K562 (cell line): ENCODE results near the gene CCK. TPM values are rescaled to one million over a fixed set of nuclear protein-coding genes. Genes with fewer than 3 reads are reported as not detected.

ENCODE experiments used
- CBX1 ChIP-seq: sonication (generic); IDR thresholded peaks from 2 replicates; pipeline ENCODE4 v1.6.1; 2016; ENCODE audit warnings: antibody characterized with exemption, low read depth, mild to moderate bottlenecking
- CBX5 ChIP-seq: IDR thresholded peaks from 2 replicates; pipeline ENCODE4 v1.6.1; 2014; ENCODE audit warnings: low read depth, borderline replicate concordance
- CHD2 ChIP-seq: IDR thresholded peaks from 2 replicates; pipeline ENCODE4 v1.6.1; 2011; ENCODE audit warnings: low read depth, low read length
- DIDO1 ChIP-seq: fragments of 450-650 bp; IDR thresholded peaks from 2 replicates; pipeline ENCODE4 v1.6.1; 2016; ENCODE audit warnings: low read depth, missing biosample characterization, missing genetic modification characterization
- EHMT2 ChIP-seq: fragments of 450-650 bp; IDR thresholded peaks from 2 replicates; pipeline ENCODE4 v1.6.1; 2018; ENCODE audit warnings: antibody characterized with exemption
- KAT8 ChIP-seq: fragments of 450-650 bp; IDR thresholded peaks from 2 replicates; pipeline ENCODE4 v1.6.1; 2016; ENCODE audit warnings: low read depth, mild to moderate bottlenecking
- MCM7 ChIP-seq, 2 experiments: fragments of 450-650 bp; IDR thresholded peaks; 2 replicates each; pipeline ENCODE4 v1.6.1; 2016 to 2018
- NFATC3 ChIP-seq: fragments of 450-650 bp; IDR thresholded peaks from 2 replicates; pipeline ENCODE4 v1.6.1; 2017; ENCODE audit warnings: mild to moderate bottlenecking
- PPARD ChIP-seq: fragments of 250-450 bp; sonication (Bioruptor Pico); IDR thresholded peaks from 2 replicates; pipeline ENCODE4 v1.8.0; 2022; ENCODE audit warnings: inconsistent platforms, mild to moderate bottlenecking, moderate library complexity
- RBM17 ChIP-seq: fragments of 200-400 bp; formaldehyde crosslinking; IDR thresholded peaks from 2 replicates; pipeline ENCODE4 v1.6.1; 2017; ENCODE audit warnings: low read depth, mild to moderate bottlenecking, low read length, borderline replicate concordance
- RCOR1 ChIP-seq, 2 experiments: IDR thresholded peaks; 2 replicates each; pipeline ENCODE4 v1.6.1; 2012; ENCODE audit warnings: low read depth in 2 of 2, low read length in 2 of 2, borderline replicate concordance in 1 of 2, improper control_type of control experiment in 1 of 2
- SMARCE1 ChIP-seq: fragments of 450-650 bp; IDR thresholded peaks from 2 replicates; pipeline ENCODE4 v1.7.1; 2016; ENCODE audit warnings: mild to moderate bottlenecking
- TARDBP ChIP-seq: fragments of 450-650 bp; IDR thresholded peaks from 2 replicates; pipeline ENCODE4 v1.6.1; 2016
- YBX1 ChIP-seq: fragments of 450-650 bp; IDR thresholded peaks from 2 replicates; pipeline ENCODE4 v1.7.1; 2016; ENCODE audit warnings: mild to moderate bottlenecking
- ZBTB1 ChIP-seq: sonication (generic); formaldehyde crosslinking; IDR thresholded peaks from 2 replicates; pipeline ENCODE4 v1.8.1; 2023; ENCODE audit warnings: missing genetic modification reagents, low read depth, mild to moderate bottlenecking, borderline replicate concordance
- ZNF146 ChIP-seq: IDR thresholded peaks from one replicate; pipeline ENCODE4 v1.6.1; 2018; ENCODE audit warnings: missing compliant biosample characterization; ENCODE audit not compliant: unreplicated experiment
- ZNF324 ChIP-seq: fragments of 250-450 bp; sonication (Bioruptor Pico); IDR thresholded peaks from 2 replicates; pipeline ENCODE4 v1.4.0; 2020; ENCODE audit warnings: mild to moderate bottlenecking
- ZNF444 ChIP-seq: fragments of 250-450 bp; sonication (Bioruptor Pico); IDR thresholded peaks from 2 replicates; pipeline ENCODE4 v1.4.0; 2020; ENCODE audit warnings: mild to moderate bottlenecking, moderate library complexity
- polyA plus RNA-seq, 8 experiments: library from polyadenylated mRNA; depleted of rRNA in 4 of 8; stranded (reverse) in 5 of 8; unstranded in 3 of 8; fragments of >200 nt; fragmentation: Nextera tagmentation in 2 of 8; fragmentation: Illumina TruSeq in 1 of 8; extraction: Ambion mirVana in 2 of 8; extraction: Trizol in 1 of 8; gene quantifications; 2 replicates each; pipeline versions ENCODE4 v1.2.1 to v1.2.3, GENCODE V29; 2011 to 2014; ENCODE audit warnings: inconsistent platforms in 1 of 8, missing spikeins in 1 of 8
- total RNA-seq, 7 experiments: library from RNA; depleted of rRNA in 6 of 7; stranded (reverse); fragments of >200 nt in 6 of 7; fragmentation: Illumina TruSeq in 2 of 7; extraction: Trizol in 2 of 7; gene quantifications; 2 replicates each; pipeline versions ENCODE4 v1.2.1 to v1.2.3, GENCODE V29; 2011 to 2021; ENCODE audit warnings: low replicate concordance in 1 of 7
- TF ChIP-seq, protein P1 (sequence below): IDR thresholded peaks from 2 replicates; pipeline ENCODE4 v1.6.1; 2011; ENCODE audit warnings: borderline replicate concordance, low read depth, mild to moderate bottlenecking, moderate library complexity, low read length; ENCODE audit not compliant: insufficient read depth, poor library complexity, severe bottlenecking
- TF ChIP-seq, protein P2 (sequence below): fragments of 450-650 bp; IDR thresholded peaks from 2 replicates; pipeline ENCODE4 v1.6.1; 2018; ENCODE audit not compliant: partially characterized antibody
- TF ChIP-seq, protein P3 (sequence below): fragments of 450-650 bp; IDR thresholded peaks from 2 replicates; pipeline ENCODE4 v1.6.1; 2018; ENCODE audit warnings: mild to moderate bottlenecking, low read depth; ENCODE audit not compliant: partially characterized antibody

CCK gene
- total and polyA plus RNA-seq, 9 of the 15 experiments (the other 6 are each of a cell fraction or from before 2014, with no cell fraction given), result not detected

DNA sequence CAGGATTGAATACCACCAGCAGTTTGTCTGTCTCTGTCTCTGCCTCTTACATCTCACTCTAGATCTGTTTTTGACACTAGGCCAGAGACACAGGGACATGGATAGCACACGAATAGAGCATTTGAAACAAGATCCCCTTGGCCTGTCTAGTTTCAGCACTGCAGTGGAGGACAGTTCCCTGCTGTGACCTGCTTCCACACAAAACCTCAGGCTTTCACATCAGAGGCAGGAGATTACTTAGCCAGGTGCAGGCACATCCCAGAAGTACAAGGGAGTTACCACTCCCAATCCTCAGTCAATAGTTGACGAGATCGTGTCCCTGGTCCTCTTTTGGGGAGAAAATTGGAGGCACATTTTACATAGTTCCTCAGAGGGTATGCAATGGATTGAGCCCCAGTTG, 34.0 kb upstream of the CCK start (continued):
- TF ChIP-seq EHMT2 (peak; percentile 98), SMARCE1 (no peak), NFATC3 (no peak), ZBTB1 (CRISPR knock-in tag) (no peak), MCM7 (IDR thresholded peaks at IDR 0.05) (no peak), CHD2 (no peak), ZNF444 (no peak), TARDBP (no peak), RBM17 (no peak), YBX1 (no peak), CBX5 (no peak), PPARD (CRISPR knock-in tag) (no peak), ZNF146 (no peak), KAT8 (no peak), RCOR1 (IDR thresholded peaks at IDR 0.05; ENCODE audit: borderline replicate concordance in 1 of 2, low read depth in 2 of 2, low read length in 2 of 2) (peak in 1 of 2 experiments; percentile 37; a peak in 1 of 4 replicates), CBX1 (no peak), ZNF324 (CRISPR knock-in tag) (no peak), DIDO1 (tag) (no peak)
- TF ChIP-seq, protein P1, sequence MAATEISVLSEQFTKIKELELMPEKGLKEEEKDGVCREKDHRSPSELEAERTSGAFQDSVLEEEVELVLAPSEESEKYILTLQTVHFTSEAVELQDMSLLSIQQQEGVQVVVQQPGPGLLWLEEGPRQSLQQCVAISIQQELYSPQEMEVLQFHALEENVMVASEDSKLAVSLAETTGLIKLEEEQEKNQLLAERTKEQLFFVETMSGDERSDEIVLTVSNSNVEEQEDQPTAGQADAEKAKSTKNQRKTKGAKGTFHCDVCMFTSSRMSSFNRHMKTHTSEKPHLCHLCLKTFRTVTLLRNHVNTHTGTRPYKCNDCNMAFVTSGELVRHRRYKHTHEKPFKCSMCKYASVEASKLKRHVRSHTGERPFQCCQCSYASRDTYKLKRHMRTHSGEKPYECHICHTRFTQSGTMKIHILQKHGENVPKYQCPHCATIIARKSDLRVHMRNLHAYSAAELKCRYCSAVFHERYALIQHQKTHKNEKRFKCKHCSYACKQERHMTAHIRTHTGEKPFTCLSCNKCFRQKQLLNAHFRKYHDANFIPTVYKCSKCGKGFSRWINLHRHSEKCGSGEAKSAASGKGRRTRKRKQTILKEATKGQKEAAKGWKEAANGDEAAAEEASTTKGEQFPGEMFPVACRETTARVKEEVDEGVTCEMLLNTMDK, result no peak
- TF ChIP-seq, protein P2, sequence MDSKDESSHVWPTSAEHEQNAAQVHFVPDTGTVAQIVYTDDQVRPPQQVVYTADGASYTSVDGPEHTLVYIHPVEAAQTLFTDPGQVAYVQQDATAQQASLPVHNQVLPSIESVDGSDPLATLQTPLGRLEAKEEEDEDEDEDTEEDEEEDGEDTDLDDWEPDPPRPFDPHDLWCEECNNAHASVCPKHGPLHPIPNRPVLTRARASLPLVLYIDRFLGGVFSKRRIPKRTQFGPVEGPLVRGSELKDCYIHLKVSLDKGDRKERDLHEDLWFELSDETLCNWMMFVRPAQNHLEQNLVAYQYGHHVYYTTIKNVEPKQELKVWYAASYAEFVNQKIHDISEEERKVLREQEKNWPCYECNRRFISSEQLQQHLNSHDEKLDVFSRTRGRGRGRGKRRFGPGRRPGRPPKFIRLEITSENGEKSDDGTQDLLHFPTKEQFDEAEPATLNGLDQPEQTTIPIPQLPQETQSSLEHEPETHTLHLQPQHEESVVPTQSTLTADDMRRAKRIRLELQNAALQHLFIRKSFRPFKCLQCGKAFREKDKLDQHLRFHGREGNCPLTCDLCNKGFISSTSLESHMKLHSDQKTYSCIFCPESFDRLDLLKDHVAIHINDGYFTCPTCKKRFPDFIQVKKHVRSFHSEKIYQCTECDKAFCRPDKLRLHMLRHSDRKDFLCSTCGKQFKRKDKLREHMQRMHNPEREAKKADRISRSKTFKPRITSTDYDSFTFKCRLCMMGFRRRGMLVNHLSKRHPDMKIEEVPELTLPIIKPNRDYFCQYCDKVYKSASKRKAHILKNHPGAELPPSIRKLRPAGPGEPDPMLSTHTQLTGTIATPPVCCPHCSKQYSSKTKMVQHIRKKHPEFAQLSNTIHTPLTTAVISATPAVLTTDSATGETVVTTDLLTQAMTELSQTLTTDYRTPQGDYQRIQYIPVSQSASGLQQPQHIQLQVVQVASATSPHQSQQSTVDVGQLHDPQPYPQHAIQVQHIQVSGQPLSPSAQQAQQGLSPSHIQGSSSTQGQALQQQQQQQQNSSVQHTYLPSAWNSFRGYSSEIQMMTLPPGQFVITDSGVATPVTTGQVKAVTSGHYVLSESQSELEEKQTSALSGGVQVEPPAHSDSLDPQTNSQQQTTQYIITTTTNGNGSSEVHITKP, result no peak
- TF ChIP-seq, protein P3, sequence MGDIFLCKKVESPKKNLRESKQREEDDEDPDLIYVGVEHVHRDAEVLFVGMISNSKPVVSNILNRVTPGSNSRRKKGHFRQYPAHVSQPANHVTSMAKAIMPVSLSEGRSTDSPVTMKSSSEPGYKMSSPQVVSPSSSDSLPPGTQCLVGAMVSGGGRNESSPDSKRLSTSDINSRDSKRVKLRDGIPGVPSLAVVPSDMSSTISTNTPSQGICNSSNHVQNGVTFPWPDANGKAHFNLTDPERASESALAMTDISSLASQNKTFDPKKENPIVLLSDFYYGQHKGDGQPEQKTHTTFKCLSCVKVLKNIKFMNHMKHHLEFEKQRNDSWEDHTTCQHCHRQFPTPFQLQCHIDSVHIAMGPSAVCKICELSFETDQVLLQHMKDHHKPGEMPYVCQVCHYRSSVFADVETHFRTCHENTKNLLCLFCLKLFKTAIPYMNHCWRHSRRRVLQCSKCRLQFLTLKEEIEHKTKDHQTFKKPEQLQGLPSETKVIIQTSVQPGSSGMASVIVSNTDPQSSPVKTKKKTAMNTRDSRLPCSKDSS, result no peak
